ENCODE measurements around the gene SRPK1.

- TF ChIP-seq CTCF (IDR thresholded peaks at IDR 0.05; ENCODE audit: borderline replicate concordance, extremely low read depth, low read length, poor library complexity, severe bottlenecking) (no peak), EZH2 (IDR thresholded peaks at IDR 0.05; ENCODE audit: borderline replicate concordance, low read depth, low read length, severe bottlenecking) (no peak)
Observed at GRCh38 chr6:35897486-35897885, 23.4 kb downstream of the SRPK1 start.
